Right hindlimb (tissue), 1 donor: ENCODE data around the gene CWC22.
"Not testable (repeated sequence)": the region's sequence is repeated elsewhere in the genome, so short reads cannot be mapped to it uniquely, and the experiment has no call there.

Experiments
- DNase-seq: peaks from one replicate; pipeline ENCODE4 v3.0.0-alpha.2; 2018

The CWC22 gene

GRCh38 chr2:180006781-180007579 lies at the start of gene CWC22:
TSS of gene CWC22 (minus strand) at chr2:180007297. CDS start at chr2:179993341, 13,956 bp downstream.
- peak; percentile 93 for DNase-seq

GRCh38 chr2:180056367-180057118 lies 49.4 kb upstream of the CWC22 start:
- DNase-seq = no peak

GRCh38 chr2:180054576-180054975 lies 47.5 kb upstream of the CWC22 start:
- not testable (repeated sequence) for DNase-seq

GRCh38 chr2:180050246-180050645 lies 43.1 kb upstream of the CWC22 start:
- no peak for DNase-seq

- DNase-seq = no peak
These were observed 41.2 kb upstream of the CWC22 start for GRCh38 chr2:180048251-180048650.

- no peak for DNase-seq
These were observed 39.7 kb upstream of the CWC22 start for GRCh38 chr2:180046776-180047175.

- DNase-seq = no peak
These were observed 39.1 kb upstream of the CWC22 start for GRCh38 chr2:180046202-180046601.

- DNase-seq = no peak
These were observed 33.2 kb upstream of the CWC22 start for GRCh38 chr2:180040146-180040925.

- DNase-seq = no peak
These were observed 31.9 kb upstream of the CWC22 start for GRCh38 chr2:180038997-180039396.

- DNase-seq = peak; percentile 50
These were observed 27.1 kb upstream of the CWC22 start for GRCh38 chr2:180033993-180034894.

- DNase-seq = no peak
These were observed 22.5 kb upstream of the CWC22 start for GRCh38 chr2:180029575-180029974.

- no peak for DNase-seq
These were observed 14.8 kb upstream of the CWC22 start for GRCh38 chr2:180021850-180022249.

- DNase-seq = no peak
These were observed 10.7 kb upstream of the CWC22 start for GRCh38 chr2:180017784-180018183.

GRCh38 chr2:180016937-180017336 lies 9.8 kb upstream of the CWC22 start:
- DNase-seq = no peak

- no peak for DNase-seq
These were observed 9.0 kb upstream of the CWC22 start for GRCh38 chr2:180015951-180016709.

GRCh38 chr2:180012523-180012922 lies 5.4 kb upstream of the CWC22 start:
- no peak for DNase-seq

GRCh38 chr2:180010701-180011100 lies 3.6 kb upstream of the CWC22 start:
- no peak for DNase-seq

GRCh38 chr2:180006231-180006630 lies 866 bp downstream of the CWC22 start:
- DNase-seq = no peak

- DNase-seq = not testable (repeated sequence)
These were observed 1.6 kb downstream of the CWC22 start for GRCh38 chr2:180005465-180005864.

GRCh38 chr2:180004731-180005130 lies 2.4 kb downstream of the CWC22 start:
- no peak for DNase-seq

GRCh38 chr2:180003559-180003958 lies 3.5 kb downstream of the CWC22 start:
- no peak for DNase-seq
